ENCODE measurements around the gene BCAS4.

Gene BCAS4

DNA sequence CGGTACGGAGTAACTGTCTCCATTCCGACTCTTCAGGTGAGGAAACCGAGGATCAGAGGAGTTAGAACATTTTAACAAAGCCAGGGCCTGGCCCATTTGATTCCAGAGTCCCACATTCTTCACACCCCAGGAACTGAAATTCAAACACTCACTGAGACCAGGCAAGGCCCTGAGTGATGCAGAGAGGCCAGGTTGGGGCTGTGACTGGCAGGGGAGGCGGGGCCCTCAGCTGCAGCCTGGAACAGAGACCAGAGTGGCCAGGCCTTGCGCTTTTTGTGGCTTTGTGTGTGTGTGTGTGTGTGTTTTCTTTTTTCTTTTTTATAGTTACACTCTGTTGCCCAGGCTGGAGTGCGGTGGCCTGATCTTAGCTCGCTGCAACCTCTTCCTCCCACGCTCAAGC lies 57.2 kb downstream of the BCAS4 start:
- DNase-seq (ENCODE audit: low read depth in 2 of 3, low spot score in 2 of 3), result no peak

DNA sequence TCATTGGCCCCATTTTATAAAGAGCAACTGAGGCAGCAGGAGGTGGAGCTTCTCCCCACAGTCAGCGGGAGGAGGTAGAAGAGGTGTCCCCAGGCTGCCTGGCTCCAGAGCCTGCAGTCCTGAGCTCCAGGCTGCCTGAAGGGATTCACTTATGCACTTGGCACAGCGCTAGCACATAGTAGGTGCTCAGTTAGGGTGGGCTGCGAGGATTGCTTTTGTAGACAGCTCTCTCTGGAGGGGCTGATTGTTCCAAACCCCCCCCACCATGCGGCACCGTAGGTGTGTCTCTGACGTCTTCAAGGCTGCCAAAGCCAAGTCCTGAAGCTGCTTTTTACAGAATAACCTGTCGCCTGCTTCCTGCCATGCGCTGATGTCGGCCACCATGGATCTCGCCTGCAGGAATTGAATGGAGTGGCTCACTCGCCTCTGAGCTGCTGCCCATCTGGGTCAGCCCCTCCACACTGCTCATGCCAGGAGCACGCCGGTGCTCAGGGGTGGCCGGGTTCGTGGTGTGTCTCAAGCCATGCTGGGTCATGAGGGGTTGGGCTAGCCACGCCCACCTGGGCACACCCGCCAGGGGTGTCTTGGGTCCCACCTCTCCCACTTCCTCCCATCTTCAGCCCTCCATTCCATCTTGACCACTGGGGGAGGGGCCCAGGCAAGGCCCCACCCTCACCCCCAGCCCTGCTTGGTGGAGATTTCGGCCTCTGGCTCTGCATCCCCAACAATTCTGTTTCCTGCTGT lies 59.8 kb downstream of the BCAS4 start:
- DNase-seq (ENCODE audit: low read depth in 2 of 3, low spot score in 2 of 3), result no peak

DNA sequence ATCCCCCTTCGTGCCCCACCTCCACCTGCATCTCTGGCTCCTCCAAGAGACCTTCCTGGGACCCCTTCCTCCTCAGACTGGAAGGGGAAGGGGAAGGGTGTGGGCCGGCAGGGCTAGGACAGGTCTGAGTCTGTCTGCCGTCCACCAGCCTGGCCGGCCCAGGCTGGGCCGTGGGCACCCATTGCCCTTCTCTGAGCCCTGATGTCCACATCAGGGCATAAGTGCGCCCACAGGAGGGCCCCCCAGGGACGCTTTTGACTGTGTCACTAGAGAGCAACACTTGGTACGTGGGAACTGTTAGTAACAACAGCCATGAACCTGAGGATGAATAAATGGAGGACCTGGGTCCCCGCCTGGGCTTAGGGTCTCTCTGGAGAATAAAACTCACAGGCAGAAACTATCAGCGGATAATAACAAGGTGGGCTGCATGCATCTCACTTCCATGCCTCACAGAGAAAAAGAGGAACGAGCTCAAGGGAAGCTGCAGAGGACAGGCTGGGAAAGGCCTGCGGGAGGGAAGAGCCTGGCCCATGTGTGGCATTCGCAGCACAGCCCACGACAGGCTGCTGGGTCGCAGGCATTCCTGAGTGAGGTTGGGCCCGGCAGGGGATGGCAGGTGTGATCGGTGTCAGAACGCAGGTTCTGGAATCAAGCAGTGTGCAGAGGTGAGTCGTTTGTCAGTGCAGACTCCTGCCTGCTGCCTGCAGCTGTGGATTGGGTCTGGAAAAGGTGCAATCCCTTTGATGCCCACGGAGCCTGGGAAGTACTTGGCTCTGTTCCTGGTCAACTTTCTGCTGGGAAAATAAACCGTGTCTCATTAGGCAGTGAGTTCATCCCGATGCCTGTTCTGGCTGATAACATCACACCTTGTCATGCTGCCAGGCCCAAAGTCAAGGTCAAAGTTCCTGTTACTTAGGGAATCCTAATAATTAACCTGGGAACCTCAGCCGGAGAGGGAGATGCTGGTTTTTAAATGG lies 60.9 kb downstream of the BCAS4 start:
- no peak for DNase-seq (ENCODE audit: low read depth in 2 of 3, low spot score in 2 of 3)

DNA sequence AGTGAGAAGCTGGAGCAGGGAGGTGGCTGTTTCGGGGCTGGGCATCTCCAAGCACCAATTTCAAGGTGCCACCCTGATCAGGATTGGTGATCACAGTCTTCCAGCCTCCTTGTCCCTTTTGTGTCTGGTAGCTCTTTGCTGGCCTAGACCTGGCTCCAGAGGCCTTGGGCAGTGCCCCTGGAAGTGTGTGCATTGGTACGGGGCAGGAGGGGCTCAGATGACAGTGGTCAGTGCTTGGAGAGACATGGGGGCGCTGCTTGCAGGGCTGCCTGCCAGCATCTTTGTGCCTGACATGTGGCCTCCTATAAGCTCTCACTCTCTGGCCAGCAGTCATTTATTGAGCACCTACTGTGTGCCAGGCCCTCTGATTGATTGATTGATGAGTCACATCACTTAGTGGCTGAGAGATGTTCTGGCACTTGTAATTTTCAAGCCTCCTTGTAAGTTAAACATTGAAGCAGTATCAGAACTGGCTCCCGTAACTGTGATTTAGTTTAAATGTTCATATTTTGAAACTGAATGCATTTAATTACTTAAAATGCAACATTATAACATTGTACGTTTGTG lies 61.7 kb downstream of the BCAS4 start:
- no peak for DNase-seq (ENCODE audit: low read depth in 2 of 3, low spot score in 2 of 3)

DNA sequence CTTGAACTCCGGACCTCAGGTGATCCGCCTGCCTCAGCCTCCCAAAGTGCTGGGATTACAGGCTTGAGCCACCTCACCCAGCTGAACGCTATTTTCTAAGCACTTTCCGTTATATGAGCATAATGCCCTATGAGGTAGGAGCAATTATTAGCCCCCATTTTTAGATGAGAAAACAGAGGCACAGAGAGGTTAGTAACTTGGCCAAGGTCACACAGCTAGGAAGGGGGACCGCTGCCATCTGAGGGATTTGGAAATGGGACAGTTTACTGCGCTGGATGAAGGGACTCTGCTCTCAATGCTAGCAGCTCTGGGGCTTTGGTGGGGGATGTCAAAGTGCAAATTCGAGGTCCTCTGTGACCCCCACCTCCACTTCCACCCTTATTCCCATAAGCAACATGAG lies 62.5 kb downstream of the BCAS4 start:
- no peak for DNase-seq (ENCODE audit: low read depth in 2 of 3, low spot score in 2 of 3)

DNA sequence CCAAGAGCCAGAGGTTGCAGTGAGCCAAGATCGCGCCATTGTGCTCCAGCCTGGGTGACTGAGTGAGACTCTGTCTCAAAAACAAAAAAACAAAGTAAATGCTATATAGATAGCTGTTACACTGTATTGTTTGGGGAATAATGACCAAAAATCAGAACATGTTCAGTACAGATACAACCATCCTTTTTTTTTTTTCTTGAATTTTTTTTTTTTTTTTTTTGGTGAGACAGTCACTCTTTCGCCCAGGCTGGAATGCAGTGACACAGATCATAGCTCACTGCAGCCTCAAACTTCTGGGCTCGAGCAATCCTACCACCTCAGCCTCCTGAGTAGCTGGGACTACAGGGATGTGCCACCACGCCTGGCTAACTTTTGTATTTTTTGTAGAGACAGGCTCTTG lies 63.7 kb downstream of the BCAS4 start:
- no peak for DNase-seq (ENCODE audit: low read depth in 2 of 3, low spot score in 2 of 3)

DNA sequence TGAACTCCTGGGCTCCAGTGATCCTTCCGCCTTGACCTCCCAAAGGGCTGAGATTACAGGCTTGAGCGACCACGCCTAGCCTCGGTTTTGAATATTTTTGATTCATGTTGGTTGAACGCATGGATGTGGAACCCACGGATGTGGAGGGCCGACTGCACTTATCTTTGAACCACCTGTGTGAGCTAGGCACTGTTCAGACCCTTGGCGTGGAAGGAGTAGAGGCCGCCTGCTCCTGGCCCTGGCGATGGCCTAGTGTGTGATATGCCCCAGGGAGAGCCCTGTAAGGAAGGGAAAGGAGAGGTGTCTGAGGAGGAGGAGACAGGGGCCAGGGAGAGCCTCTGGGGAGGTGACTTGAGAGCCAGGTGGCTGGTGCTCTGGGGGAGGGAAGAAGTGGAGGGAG lies 64.3 kb downstream of the BCAS4 start:
- no peak for DNase-seq (ENCODE audit: low read depth in 2 of 3, low spot score in 2 of 3)

DNA sequence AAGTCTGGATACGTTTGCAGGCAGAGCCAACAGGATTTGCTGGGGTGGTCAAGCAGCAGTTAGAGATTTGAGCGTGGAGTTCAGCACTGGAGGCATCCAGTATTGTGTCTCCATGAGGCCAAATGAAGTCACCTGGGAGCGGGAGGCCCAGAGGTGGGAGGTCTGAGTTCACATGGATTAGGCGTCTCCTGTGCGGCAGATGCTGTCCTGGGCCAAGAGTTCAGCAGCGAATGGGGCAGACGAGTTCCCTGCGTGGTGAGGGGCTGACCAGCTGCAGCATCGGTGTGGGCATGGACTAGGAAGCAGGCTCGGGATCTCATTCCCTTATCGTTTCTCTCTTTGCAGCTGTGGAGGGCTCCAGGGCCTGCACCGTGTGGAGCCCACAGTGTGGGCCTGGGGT lies 66.2 kb downstream of the BCAS4 start:
- DNase-seq (ENCODE audit: low read depth in 2 of 3, low spot score in 2 of 3), result no peak

DNA sequence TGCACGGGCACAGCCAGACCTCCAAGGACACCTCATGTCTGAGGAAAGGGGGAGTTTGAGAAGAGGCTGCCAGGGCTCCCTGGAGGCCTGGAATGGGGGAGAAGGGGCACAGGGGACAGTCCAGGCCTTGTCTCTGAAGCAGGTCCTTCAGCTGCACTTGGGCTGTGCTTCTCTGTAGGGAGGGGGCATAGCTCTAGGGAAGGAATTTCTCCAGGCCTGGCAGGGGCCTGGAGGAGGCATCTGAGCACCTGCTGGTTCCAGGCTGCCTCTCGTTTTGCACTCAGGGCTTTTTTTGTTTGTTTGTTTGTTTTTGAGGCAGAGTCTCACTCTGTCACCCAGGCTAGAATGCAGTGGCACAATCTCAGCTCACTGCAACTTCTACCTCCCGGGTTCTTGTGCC lies 67.7 kb downstream of the BCAS4 start:
- no peak for DNase-seq (ENCODE audit: low read depth in 2 of 3, low spot score in 2 of 3)

DNA sequence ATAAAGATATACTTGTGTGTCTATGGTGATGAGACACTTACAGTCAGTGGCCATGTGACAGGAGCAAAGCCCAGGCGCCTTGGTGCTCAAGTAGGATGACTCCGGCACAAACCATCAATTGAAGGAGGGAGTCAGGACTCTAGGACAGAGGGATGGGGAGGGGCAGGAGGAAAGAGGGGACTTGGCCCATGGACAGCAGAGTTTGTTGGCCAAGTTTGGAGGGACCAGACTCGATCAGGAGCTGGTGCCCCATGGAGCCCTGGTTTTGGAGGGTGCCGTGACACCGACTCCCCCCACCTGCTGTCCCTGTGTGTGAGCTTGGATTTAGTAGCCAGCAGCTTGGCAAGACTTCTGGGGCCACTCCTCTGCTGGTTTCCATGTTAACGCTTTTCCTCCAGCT lies 70.3 kb downstream of the BCAS4 start:
- DNase-seq (ENCODE audit: low read depth in 2 of 3, low spot score in 2 of 3), result no peak

DNA sequence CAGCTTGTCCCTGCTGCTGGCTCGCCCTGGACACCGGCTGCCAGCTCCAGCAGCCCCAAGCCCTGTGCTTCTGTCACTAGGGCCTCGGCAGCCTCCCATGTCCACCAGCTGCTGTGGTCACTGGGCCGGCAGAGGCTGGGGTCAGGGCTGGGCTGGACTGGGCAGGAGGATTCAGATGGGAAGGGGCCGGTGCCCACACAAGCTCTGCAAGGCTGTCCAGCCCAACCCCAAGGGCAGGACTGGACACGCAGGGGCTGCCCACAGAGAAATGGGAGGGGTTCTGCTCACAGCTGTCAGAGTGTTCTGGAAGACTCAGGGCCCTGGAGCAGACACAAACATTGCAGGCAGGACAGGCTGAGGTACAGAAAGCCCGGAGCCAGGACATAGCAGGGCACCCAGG lies 70.7 kb downstream of the BCAS4 start:
- DNase-seq (ENCODE audit: low read depth in 2 of 3, low spot score in 2 of 3), result no peak

DNA sequence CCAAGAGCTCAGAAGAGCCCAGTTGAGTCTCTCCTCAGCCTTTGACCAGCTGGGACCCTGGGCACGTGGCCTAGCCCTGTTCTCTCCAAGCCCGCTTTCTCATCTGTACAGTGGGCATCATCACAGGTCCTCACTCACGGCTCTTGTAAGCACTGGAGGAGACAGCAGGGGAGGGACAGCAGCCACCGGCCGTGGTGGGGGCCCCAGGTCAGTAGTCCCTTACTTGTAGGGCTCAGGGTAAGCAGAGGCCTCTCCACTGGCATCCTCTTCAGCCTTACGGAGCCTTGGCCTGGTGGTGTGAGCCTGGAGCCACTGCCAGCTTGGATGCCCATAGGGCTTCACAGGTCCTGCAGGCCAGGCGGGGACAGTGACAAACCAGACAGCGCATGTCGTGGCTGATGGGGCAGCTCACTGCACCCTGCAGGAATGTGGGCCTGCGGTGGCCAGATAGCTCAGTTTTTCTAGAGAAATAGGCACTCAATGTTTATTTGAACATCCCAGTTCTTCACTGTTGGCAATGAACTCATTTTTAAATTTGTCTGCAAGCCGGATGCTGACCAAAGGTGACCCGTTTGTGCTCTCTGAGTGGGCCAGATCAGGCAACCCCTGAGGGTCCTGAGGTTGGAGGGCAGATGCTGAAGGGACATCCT lies 71.3 kb downstream of the BCAS4 start:
- DNase-seq (ENCODE audit: low read depth in 2 of 3, low spot score in 2 of 3), result no peak

DNA sequence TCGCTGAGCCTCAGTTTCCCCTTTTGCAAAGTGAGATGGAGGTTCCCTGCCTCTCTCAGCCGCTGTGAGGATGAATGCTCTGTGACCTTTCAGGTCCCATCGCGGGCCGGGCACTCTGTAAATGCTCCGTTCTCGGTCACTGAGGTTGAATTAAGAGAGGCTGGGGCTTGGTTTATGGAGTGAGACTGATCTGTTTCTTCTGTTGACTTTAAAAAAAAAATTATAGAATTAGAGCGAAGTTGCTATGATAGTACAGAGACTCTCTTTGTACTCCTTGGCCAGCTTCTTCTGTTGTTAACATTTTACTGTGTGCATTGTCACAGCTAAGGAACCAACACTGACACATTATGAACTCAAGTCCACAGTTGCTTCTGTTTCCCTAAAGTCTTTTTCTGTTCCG lies 72.0 kb downstream of the BCAS4 start:
- no peak for DNase-seq (ENCODE audit: low read depth in 2 of 3, low spot score in 2 of 3)

DNA sequence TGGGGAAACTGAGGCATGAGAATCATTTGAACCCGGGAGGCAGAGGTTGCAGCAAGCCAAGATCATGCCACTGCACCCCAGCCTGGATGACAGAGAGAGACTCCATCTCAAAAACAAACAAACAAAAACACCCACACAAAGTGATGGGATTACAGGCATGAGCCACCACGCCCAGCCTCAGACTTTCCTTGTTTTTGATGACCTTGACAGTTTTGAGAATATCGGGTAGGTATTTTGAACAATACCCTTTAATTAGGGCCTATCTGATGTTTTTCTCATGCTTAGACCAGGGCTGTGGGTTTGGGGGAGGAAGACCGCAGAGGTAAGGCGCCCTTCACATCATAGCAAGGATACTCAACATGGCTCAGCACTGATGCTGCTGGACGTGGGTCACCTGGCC lies 72.9 kb downstream of the BCAS4 start:
- no peak for DNase-seq (ENCODE audit: low read depth in 2 of 3, low spot score in 2 of 3)

DNA sequence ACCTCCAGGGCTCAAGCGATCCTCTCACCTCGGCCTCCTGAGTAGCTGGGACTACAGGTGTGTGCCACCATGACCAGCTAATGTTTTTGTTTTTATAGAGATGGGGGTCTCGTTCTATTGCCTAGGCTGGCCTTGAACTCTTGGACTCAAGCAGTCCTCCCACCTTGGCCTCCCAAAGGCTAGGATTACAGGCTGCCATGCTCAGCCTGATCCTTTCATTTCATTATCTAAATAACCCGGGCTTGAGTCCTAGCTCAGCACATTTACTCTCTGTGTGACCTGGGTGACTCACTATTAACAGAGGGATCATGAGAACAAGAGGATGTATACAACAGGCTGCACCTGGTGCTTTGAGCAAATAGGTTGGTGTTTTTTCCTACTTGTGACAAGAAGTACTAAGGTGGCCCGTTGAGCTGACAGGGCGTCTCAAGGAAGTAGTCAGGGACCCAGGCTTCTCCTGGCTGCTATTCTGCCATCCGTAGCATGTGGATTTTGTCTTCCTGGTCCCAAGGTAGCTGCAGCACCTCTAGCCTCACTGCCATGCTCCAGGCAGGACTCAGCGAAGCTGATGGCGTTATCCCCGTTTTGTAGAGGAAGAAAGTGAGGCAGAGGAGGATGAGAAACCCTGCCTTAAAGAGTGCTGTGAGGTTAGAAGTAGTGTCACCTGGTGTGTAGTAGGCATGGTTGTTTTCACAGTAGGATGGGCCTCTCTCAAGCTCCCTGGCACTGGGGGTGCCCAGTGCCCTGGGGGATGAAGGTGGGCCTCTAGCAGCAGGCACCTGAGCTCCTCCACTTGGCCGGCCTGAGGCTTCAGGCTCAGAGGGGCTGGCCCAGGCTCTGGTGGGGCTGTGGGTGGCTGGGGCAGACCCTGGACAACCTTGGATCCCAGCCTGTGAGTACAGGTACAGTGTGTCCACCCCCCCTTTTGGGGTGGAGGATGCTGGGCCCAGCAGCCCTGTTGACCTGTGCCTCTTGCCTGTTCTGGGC lies 73.9 kb downstream of the BCAS4 start:
- DNase-seq (ENCODE audit: low read depth in 2 of 3, low spot score in 2 of 3), result no peak

DNA sequence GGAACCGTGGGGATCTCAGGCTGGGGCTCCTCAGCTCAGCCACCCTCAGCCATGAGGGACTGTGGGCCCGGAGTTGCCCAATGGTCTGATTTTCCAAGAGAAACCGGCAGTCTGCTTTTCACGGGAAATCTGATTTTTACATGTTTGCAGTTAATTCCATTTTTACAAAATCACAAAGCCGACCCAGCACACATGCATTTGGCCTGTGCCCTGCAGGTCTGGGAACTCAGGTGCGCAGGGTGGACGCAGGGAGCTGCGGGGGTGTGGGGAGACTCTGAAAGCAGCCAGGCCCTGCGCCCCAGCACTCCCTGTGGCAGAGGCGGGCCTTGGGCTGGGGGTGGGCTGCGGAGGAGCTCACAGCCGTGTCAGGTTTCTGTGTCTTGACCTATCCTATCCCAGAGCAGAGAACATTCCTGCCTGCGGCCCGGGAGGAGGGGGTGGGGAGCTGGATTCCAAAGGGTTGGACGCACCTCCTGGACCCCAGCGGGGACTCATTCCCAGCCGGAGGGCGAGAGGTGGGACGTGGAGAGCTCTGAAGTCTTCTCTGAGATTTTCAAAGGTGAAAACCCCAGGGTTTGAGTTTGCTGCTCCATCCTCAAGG lies 75.8 kb downstream of the BCAS4 start:
- no peak for DNase-seq (ENCODE audit: low read depth in 2 of 3, low spot score in 2 of 3)

DNA sequence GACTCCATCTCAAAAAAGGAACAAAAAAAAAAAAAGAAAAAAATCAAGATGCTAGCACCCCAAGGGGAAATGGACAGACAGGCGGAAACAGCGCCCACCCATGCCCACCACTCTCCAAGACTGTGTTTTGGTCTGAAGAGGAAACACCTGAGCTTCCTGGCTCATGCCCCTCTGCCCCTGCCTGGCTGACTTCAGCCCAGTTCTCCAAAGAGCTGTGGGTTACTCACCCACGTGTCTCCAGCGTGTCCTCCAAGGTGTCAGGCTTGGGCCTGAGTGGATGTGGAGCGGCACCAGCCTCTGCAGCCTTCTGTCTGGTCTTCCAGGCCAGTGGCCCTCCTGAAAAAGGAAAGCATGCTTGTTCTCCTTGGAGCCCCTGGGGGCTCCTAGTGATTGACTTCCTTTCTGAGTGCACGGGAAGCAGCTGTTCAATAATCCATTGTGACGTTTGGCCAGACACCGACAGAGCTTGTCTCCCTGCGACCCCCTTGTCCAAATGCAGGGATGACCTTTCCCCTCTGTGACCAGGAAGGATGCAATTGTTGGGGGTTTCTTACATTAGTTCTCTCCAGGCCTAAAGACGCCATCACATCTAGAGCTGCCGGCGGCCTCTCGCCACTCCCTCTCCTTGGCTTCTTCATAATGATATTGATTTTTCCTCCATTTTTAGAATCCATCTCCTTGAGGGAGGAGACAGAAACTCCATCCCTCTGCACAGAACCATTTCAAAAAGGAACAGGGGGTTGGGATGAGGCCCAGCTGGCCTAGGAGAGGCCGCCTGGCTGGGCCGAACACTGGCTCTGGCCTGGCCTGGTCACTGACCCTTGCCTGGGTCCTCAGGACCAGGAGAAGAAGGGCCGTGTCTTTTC lies 77.9 kb downstream of the BCAS4 start:
- DNase-seq (ENCODE audit: low read depth in 2 of 3, low spot score in 2 of 3), result no peak

DNA sequence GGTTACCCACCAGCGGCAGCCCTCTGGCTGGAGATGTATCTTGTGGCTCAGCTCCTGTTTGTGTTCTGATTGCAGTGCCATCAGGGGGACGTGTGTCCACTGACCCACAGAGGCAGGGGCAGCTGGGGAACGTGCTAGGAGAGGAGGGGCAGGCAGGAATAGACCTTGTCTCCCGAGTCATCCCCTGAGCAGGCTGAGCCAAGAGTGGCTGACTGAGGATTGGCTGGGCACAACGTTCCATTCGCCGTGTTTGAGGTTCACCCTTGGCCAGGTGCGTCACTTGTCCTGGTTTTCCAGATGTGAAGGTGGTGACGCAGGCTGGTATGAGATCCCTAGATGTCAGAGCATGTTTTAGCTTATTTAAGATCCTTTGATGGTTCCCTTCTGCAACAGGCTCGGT lies 78.7 kb downstream of the BCAS4 start:
- DNase-seq (ENCODE audit: low read depth in 2 of 3, low spot score in 2 of 3), result no peak

DNA sequence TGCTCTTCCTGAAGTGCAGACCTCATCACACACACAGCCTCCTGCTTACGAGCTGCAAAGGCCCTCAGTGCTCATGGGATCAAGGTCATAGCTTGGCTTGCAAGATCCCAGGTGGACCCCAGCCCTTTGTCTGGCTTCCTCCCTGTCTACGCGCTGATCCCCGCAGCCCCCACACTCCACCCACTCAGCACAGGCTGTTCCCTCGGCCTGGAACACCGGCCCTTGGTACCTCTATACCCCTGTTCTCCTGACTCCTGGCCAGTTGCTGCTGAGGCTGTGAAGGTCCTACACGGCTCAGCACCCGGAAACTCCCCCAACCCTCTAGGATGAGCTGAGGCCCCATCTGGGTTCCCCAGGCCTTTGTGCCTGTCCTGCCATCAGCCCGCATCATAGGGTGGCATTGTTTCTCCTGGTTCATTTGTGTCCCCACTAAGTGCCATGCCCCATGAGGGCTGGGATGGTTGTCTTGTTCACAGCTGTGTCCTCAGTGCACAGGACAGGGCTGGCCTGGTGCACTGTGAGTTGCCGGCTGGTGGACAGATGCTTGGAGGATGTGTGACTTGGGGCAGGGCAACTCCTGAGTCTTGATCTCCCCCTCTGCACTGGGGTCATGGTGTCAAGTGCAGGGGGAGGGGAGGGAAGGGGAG lies 79.4 kb downstream of the BCAS4 start:
- DNase-seq (ENCODE audit: low read depth in 2 of 3, low spot score in 2 of 3), result no peak
